OCI-LY1 (cell line): Measurements from ENCODE around the gene PDGFD.

Experiments
- EZH2 ChIP-seq: fragments of 200-600 bp; sonication (generic), shearing (Covaris generic); IDR thresholded peaks from 2 replicates; pipeline ENCODE4 v1.8.0; 2017; ENCODE audit warnings: borderline replicate concordance, mixed run types, mild to moderate bottlenecking, antibody characterized with exemption, low read length, moderate library complexity, mixed read lengths
- TF ChIP-seq, protein P1 (sequence below): fragments of 200-600 bp; sonication (generic), shearing (Covaris generic); IDR thresholded peaks from 2 replicates; pipeline ENCODE4 v1.5.1; 2017; ENCODE audit warnings: mild to moderate bottlenecking, antibody characterized with exemption, low read length, moderate library complexity, mixed read lengths

DNA sequence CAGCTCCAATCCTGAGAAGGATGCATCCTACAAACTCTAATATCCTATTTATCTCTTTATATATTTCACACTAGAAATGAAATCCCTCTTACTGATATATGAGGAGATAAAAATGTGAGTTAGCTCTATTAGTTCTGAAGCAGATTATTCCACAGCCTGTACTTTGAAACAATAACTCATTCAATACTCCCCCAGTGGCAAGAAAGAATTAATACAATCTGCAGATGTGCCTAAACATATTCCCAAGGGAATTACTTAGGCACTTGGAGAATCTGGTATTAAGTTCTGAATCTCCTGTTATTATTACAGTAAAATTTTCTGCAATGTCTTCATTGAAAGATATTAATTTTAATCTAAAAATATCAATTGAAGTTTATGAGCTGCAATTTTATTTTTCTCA is 68.2 kb downstream of the PDGFD start:
- TF ChIP-seq, protein P1, sequence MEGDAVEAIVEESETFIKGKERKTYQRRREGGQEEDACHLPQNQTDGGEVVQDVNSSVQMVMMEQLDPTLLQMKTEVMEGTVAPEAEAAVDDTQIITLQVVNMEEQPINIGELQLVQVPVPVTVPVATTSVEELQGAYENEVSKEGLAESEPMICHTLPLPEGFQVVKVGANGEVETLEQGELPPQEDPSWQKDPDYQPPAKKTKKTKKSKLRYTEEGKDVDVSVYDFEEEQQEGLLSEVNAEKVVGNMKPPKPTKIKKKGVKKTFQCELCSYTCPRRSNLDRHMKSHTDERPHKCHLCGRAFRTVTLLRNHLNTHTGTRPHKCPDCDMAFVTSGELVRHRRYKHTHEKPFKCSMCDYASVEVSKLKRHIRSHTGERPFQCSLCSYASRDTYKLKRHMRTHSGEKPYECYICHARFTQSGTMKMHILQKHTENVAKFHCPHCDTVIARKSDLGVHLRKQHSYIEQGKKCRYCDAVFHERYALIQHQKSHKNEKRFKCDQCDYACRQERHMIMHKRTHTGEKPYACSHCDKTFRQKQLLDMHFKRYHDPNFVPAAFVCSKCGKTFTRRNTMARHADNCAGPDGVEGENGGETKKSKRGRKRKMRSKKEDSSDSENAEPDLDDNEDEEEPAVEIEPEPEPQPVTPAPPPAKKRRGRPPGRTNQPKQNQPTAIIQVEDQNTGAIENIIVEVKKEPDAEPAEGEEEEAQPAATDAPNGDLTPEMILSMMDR = no peak
- no peak for TF ChIP-seq EZH2
